Transverse colon (tissue), 3 donors: ENCODE results near the gene SIL1.

Experiments
- CTCF ChIP-seq, 5 experiments: fragments of 200-600 bp in 3 of 5; fragments of 450-650 bp in 2 of 5; sonication (generic) in 3 of 5; IDR thresholded peaks; 1 replicate in 2 of 5; 2 replicates in 3 of 5; pipeline ENCODE4 v1.5.1; 2016 to 2017; ENCODE audit warnings: antibody characterized with exemption in 5 of 5, inconsistent platforms in 3 of 5, mild to moderate bottlenecking in 2 of 5, moderate library complexity in 1 of 5
- EP300 ChIP-seq: sonication (generic); formaldehyde crosslinking; IDR thresholded peaks from one replicate; pipeline ENCODE4 v1.6.1; 2017; ENCODE audit warnings: antibody characterized with exemption, low read depth
- POLR2A ChIP-seq: fragments of 450-650 bp; IDR thresholded peaks from one replicate; pipeline ENCODE4 v1.6.1; 2016; ENCODE audit warnings: antibody characterized with exemption, mild to moderate bottlenecking, moderate library complexity

- no peak for TF ChIP-seq CTCF (IDR thresholded peaks at IDR 0.05)
- TF ChIP-seq POLR2A: no peak
- TF ChIP-seq EP300: no peak
These were observed 146.8 kb downstream of the SIL1 start for GRCh38 chr5:139051392-139051791.
